Transverse colon (tissue), 4 donors: Measurements from ENCODE around the gene GPD2.

Source experiments
- CTCF ChIP-seq, 5 experiments: fragments of 200-600 bp in 3 of 5; fragments of 450-650 bp in 2 of 5; sonication (generic) in 3 of 5; IDR thresholded peaks; 1 replicate in 2 of 5; 2 replicates in 3 of 5; pipeline ENCODE4 v1.5.1; 2016 to 2017; ENCODE audit warnings: antibody characterized with exemption in 5 of 5, inconsistent platforms in 3 of 5, mild to moderate bottlenecking in 2 of 5, moderate library complexity in 1 of 5
- EP300 ChIP-seq: sonication (generic); formaldehyde crosslinking; IDR thresholded peaks from one replicate; pipeline ENCODE4 v1.6.1; 2017; ENCODE audit warnings: antibody characterized with exemption, low read depth
- POLR2AphosphoS5 ChIP-seq, 3 donors: sonication (generic); formaldehyde crosslinking; IDR thresholded peaks; one replicate each; pipeline ENCODE4 v1.6.1; 2016; ENCODE audit warnings: antibody characterized with exemption in 3 of 3

- no peak for TF ChIP-seq CTCF (IDR thresholded peaks at IDR 0.05)
- TF ChIP-seq POLR2AphosphoS5 (IDR thresholded peaks at IDR 0.05) = no peak
- TF ChIP-seq EP300 = no peak
Measured at GRCh38 chr2:156491176-156491575, 55.0 kb downstream of the GPD2 start.
